Measurements from ENCODE around the gene ALPP.
"Not testable (repeated sequence)": the region's sequence is repeated elsewhere in the genome, so short reads cannot be mapped to it uniquely, and the experiment has no call there.

The ALPP gene

GRCh38 chr2:232376713-232377112, 1.8 kb upstream of the ALPP start:
- no peak overlapping the region for H3K27ac ChIP-seq
- no peaks in the 10 kb centered on the region for H4K20me1 ChIP-seq (ENCODE audit: insufficient read depth)
- H3K27me3 ChIP-seq (ENCODE audit: insufficient read depth, low read depth), result no peaks in the 10 kb centered on the region
- H3K4me2 ChIP-seq, result no peak overlapping the region
- TF ChIP-seq CTCF (conservative IDR thresholded peaks at IDR 0.05; ENCODE audit: low read depth, low read length), result no peak
- no peaks in the 10 kb centered on the region for H3K4me1 ChIP-seq (ENCODE audit: low read depth, poor library complexity, severe bottlenecking)
- no peaks in the 10 kb centered on the region for H3K79me2 ChIP-seq (ENCODE audit: insufficient read depth, low read depth)
- H3K9ac ChIP-seq, result no peak overlapping the region
- H3K4me3 ChIP-seq (IDR thresholded peaks at IDR 0.05; ENCODE audit: insufficient read depth, low read depth, low read length), result no peak overlapping the region
- no peaks in the 10 kb centered on the region for H3K36me3 ChIP-seq (ENCODE audit: insufficient read depth)
- no peak overlapping the region for H2AFZ ChIP-seq (ENCODE audit: low read depth)

GRCh38 chr2:232377319-232377718, 1.2 kb upstream of the ALPP start:
- no peaks in the 10 kb centered on the region for H4K20me1 ChIP-seq (ENCODE audit: insufficient read depth)
- H3K4me2 ChIP-seq, result no peak overlapping the region
- H3K4me1 ChIP-seq (ENCODE audit: low read depth, poor library complexity, severe bottlenecking), result no peaks in the 10 kb centered on the region
- H2AFZ ChIP-seq (ENCODE audit: low read depth), result no peak overlapping the region
- no peak overlapping the region for H3K9ac ChIP-seq
- H3K27ac ChIP-seq, result no peak overlapping the region
- H3K36me3 ChIP-seq (ENCODE audit: insufficient read depth), result no peaks in the 10 kb centered on the region
- H3K27me3 ChIP-seq (ENCODE audit: insufficient read depth, low read depth), result no peaks in the 10 kb centered on the region
- H3K4me3 ChIP-seq (IDR thresholded peaks at IDR 0.05; ENCODE audit: insufficient read depth, low read depth, low read length), result no peak overlapping the region
- TF ChIP-seq CTCF (conservative IDR thresholded peaks at IDR 0.05; ENCODE audit: low read depth, low read length), result no peak
- H3K79me2 ChIP-seq (ENCODE audit: insufficient read depth, low read depth), result no peaks in the 10 kb centered on the region

- TF ChIP-seq CTCF (conservative IDR thresholded peaks at IDR 0.05; ENCODE audit: low read depth, low read length), result no peak
- no peak overlapping the region for H3K9ac ChIP-seq
- no peaks in the 10 kb centered on the region for H3K79me2 ChIP-seq (ENCODE audit: insufficient read depth, low read depth)
- no peaks in the 10 kb centered on the region for H4K20me1 ChIP-seq (ENCODE audit: insufficient read depth)
- H3K27ac ChIP-seq, result no peak overlapping the region
- no peak overlapping the region for H3K4me2 ChIP-seq
- H3K27me3 ChIP-seq (ENCODE audit: insufficient read depth, low read depth), result no peaks in the 10 kb centered on the region
- no peak overlapping the region for H2AFZ ChIP-seq (ENCODE audit: low read depth)
- H3K4me1 ChIP-seq (ENCODE audit: low read depth, poor library complexity, severe bottlenecking), result no peaks in the 10 kb centered on the region
- no peaks in the 10 kb centered on the region for H3K36me3 ChIP-seq (ENCODE audit: insufficient read depth)
- no peak overlapping the region for H3K4me3 ChIP-seq (IDR thresholded peaks at IDR 0.05; ENCODE audit: insufficient read depth, low read depth, low read length)
Observed at GRCh38 chr2:232377841-232378734, 463 bp upstream of the ALPP start.

GRCh38 chr2:232379610-232380590, 1.3 kb downstream of the ALPP start:
- not testable (repeated sequence) for H4K20me1 ChIP-seq (ENCODE audit: insufficient read depth); H3K9ac ChIP-seq

GRCh38 chr2:232381204-232382031, 2.9 kb downstream of the ALPP start:
- not testable (repeated sequence) for H3K36me3 ChIP-seq (ENCODE audit: insufficient read depth); H3K9ac ChIP-seq; H3K4me1 ChIP-seq (ENCODE audit: low read depth, poor library complexity, severe bottlenecking); H2AFZ ChIP-seq (ENCODE audit: low read depth); H3K79me2 ChIP-seq (ENCODE audit: insufficient read depth, low read depth); H3K27ac ChIP-seq; H3K27me3 ChIP-seq (ENCODE audit: insufficient read depth, low read depth); H3K4me3 ChIP-seq (IDR thresholded peaks at IDR 0.05; ENCODE audit: insufficient read depth, low read depth, low read length); H4K20me1 ChIP-seq (ENCODE audit: insufficient read depth); H3K4me2 ChIP-seq

More at GRCh38 chr2:232379610-232380590, 1.3 kb downstream of the ALPP start:
- not testable (repeated sequence) for H3K79me2 ChIP-seq (ENCODE audit: insufficient read depth, low read depth); H3K27ac ChIP-seq; H2AFZ ChIP-seq (ENCODE audit: low read depth); H3K4me1 ChIP-seq (ENCODE audit: low read depth, poor library complexity, severe bottlenecking); H3K36me3 ChIP-seq (ENCODE audit: insufficient read depth); H3K4me3 ChIP-seq (IDR thresholded peaks at IDR 0.05; ENCODE audit: insufficient read depth, low read depth, low read length); H3K27me3 ChIP-seq (ENCODE audit: insufficient read depth, low read depth); H3K4me2 ChIP-seq

Measured in KMS-11 (cell line).